Hepatocyte (in vitro differentiated cells): ENCODE data around the gene FDCSP. TPM values are rescaled to one million over a fixed set of nuclear protein-coding genes. Genes with fewer than 3 reads are reported as not detected.
"Not testable (repeated sequence)": the region's sequence is repeated elsewhere in the genome, so short reads cannot be mapped to it uniquely, and the experiment has no call there.

Source experiments
- DNase-seq: peaks from one replicate; pipeline ENCODE4 v3.0.0-alpha.2; 2016; ENCODE audit warnings: low spot score
- H2AFZ ChIP-seq: fragments of 200-600 bp; sonication (generic); 2 replicates; pipeline ENCODE4 v1.6.0; 2016; ENCODE audit warnings: antibody characterized with exemption, mild to moderate bottlenecking
- H3K27ac ChIP-seq: fragments of 200-600 bp; sonication (generic); 2 replicates; pipeline ENCODE4 v1.5.1; 2016; ENCODE audit warnings: mild to moderate bottlenecking
- H3K27me3 ChIP-seq: fragments of 200-600 bp; sonication (generic); 2 replicates; pipeline ENCODE4 v1.6.1; 2016
- H3K36me3 ChIP-seq: fragments of 200-600 bp; sonication (generic); replicated peaks from 2 replicates; pipeline ENCODE4 v1.5.1; 2016; ENCODE audit warnings: low read depth; ENCODE audit not compliant: insufficient read depth
- H3K4me1 ChIP-seq: fragments of 200-600 bp; sonication (generic); 2 replicates; pipeline ENCODE4 v1.5.1; 2016; ENCODE audit warnings: mild to moderate bottlenecking, moderate library complexity; ENCODE audit not compliant: insufficient read depth
- H3K4me2 ChIP-seq: fragments of 200-600 bp; sonication (generic); 2 replicates; pipeline ENCODE4 v1.6.0; 2016
- H3K4me3 ChIP-seq: fragments of 200-600 bp; sonication (generic); 2 replicates; pipeline ENCODE4 v1.5.1; 2016; ENCODE audit warnings: mild to moderate bottlenecking
- H3K79me2 ChIP-seq: fragments of 200-600 bp; sonication (generic); 2 replicates; pipeline ENCODE4 v1.6.0; 2017; ENCODE audit warnings: mild to moderate bottlenecking
- H3K9me2 ChIP-seq: fragments of 200-600 bp; sonication (generic); replicated peaks from 2 replicates; pipeline ENCODE4 v1.6.0; 2017; ENCODE audit warnings: mild to moderate bottlenecking; ENCODE audit not compliant: insufficient read depth
- H3K9me3 ChIP-seq: fragments of 200-600 bp; sonication (generic); 2 replicates; pipeline ENCODE4 v1.5.1; 2016; ENCODE audit warnings: low read depth, mild to moderate bottlenecking
- H4K20me1 ChIP-seq: fragments of 200-600 bp; sonication (generic); 2 replicates; pipeline ENCODE4 v1.6.0; 2016; ENCODE audit warnings: mild to moderate bottlenecking; ENCODE audit not compliant: insufficient read depth, poor library complexity, severe bottlenecking
- CTCF ChIP-seq: fragments of 200-600 bp; sonication (generic); IDR thresholded peaks from 2 replicates; pipeline ENCODE4 v1.5.1; 2016; ENCODE audit warnings: antibody characterized with exemption, mild to moderate bottlenecking; ENCODE audit not compliant: poor library complexity
- EZH2 ChIP-seq: fragments of 200-600 bp; sonication (generic); IDR thresholded peaks from 2 replicates; pipeline ENCODE4 v1.6.1; 2016; ENCODE audit warnings: antibody characterized with exemption, mild to moderate bottlenecking, borderline replicate concordance
- EZH2phosphoT487 ChIP-seq: fragments of 200-600 bp; sonication (generic); IDR thresholded peaks from one replicate; pipeline ENCODE4 v1.6.1; 2018; ENCODE audit warnings: antibody characterized with exemption, mild to moderate bottlenecking, low read depth, moderate library complexity; ENCODE audit not compliant: unreplicated experiment, severe bottlenecking
- WGBS: methylation state at CpG from one replicate; pipeline ENCODE4 v1.1.6; 2016; ENCODE audit warnings: low lambda C conversion rate; ENCODE audit errors: missing lambda C conversion rate; 5-methylcytosine and 5-hydroxymethylcytosine counted together
- polyA plus RNA-seq: library from polyadenylated mRNA; unstranded; fragments of >200 nt; fragmentation: Nextera tagmentation; extraction: Ambion mirVana; gene quantifications from 2 replicates; pipeline ENCODE4 v1.2.1, GENCODE V29; 2016
- total RNA-seq: library from RNA; depleted of rRNA; stranded (reverse); fragments of >200 nt; gene quantifications from 2 replicates; pipeline ENCODE4 v1.2.3, GENCODE V29; 2014

FDCSP gene
- total and polyA plus RNA-seq, 2 experiments from 2014 or later = not detected

- H4K20me1 ChIP-seq = no peaks in the 10 kb centered on the region
- TF ChIP-seq CTCF (no peak), EZH2 (no peak), EZH2phosphoT487 (no peak)
- H3K4me1 ChIP-seq = peaks cover 16% of the 10 kb centered on the region
- no peaks in the 10 kb centered on the region for H3K9me3 ChIP-seq
- H3K9me2 ChIP-seq = no peaks in the 10 kb centered on the region
- H3K4me3 ChIP-seq = no peak overlapping the region
- H3K79me2 ChIP-seq = no peaks in the 10 kb centered on the region
- H3K4me2 ChIP-seq = no peak overlapping the region
- H3K36me3 ChIP-seq = no peaks in the 10 kb centered on the region
- H3K27me3 ChIP-seq = no peaks in the 10 kb centered on the region
- H3K27ac ChIP-seq = no peak overlapping the region
- no peak for DNase-seq
- WGBS = 81% methylated on average over 1 of the region's 1 CpG
- no peak overlapping the region for H2AFZ ChIP-seq
These were observed 10.2 kb downstream of the FDCSP start for GRCh38 chr4:70236125-70236524.

- TF ChIP-seq EZH2phosphoT487 (no peak), EZH2 (no peak), CTCF (no peak)
- no peak for DNase-seq
These were observed 13.4 kb downstream of the FDCSP start for GRCh38 chr4:70239131-70239883.

GRCh38 chr4:70239884-70240591 lies 14.1 kb downstream of the FDCSP start:
- Histone ChIP-seq H3K4me3 (no peak overlapping the region), H3K27ac (peak overlapping the region; percentile 3), H3K36me3 (no peaks in the 10 kb centered on the region), H3K79me2 (no peaks in the 10 kb centered on the region), H3K4me2 (peak overlapping the region; percentile 10), H2AFZ (no peak overlapping the region), H3K27me3 (no peaks in the 10 kb centered on the region), H3K9me3 (no peaks in the 10 kb centered on the region), H4K20me1 (no peaks in the 10 kb centered on the region), H3K4me1 (peaks cover 16% of the 10 kb centered on the region), H3K9me2 (no peaks in the 10 kb centered on the region)
- WGBS = 50% methylated on average over 5 of the region's 5 CpGs
- TF ChIP-seq EZH2 (no peak), CTCF (no peak), EZH2phosphoT487 (no peak)
- DNase-seq = peak; percentile 15

More at GRCh38 chr4:70239131-70239883, 13.4 kb downstream of the FDCSP start:
- Histone ChIP-seq H3K9me3 (no peaks in the 10 kb centered on the region), H3K4me2 (no peak overlapping the region), H2AFZ (no peak overlapping the region), H3K4me1 (peaks cover 16% of the 10 kb centered on the region), H3K36me3 (no peaks in the 10 kb centered on the region), H3K27me3 (no peaks in the 10 kb centered on the region), H3K4me3 (no peak overlapping the region), H3K79me2 (no peaks in the 10 kb centered on the region), H3K9me2 (no peaks in the 10 kb centered on the region), H3K27ac (no peak overlapping the region), H4K20me1 (no peaks in the 10 kb centered on the region)
- 35% methylated on average over 3 of the region's 3 CpGs for WGBS

- DNase-seq, H3K27ac ChIP-seq, H3K4me2 ChIP-seq, H3K9me3 ChIP-seq, H4K20me1 ChIP-seq, H2AFZ ChIP-seq, H3K36me3 ChIP-seq, H3K27me3 ChIP-seq, H3K9me2 ChIP-seq, H3K4me3 ChIP-seq, H3K79me2 ChIP-seq: not testable (repeated sequence)
- peaks cover 16% of the 10 kb centered on the region for H3K4me1 ChIP-seq
- 91% methylated on average over 3 of the region's 3 CpGs for WGBS
These were observed 16.4 kb downstream of the FDCSP start, which contains the start of gene CSN3 for GRCh38 chr4:70242297-70242696. Gene CSN3, plus strand, starts transcription at chr4:70242597. Its CDS starts 2,223 bp downstream, at chr4:70244820.
